GM21576 (cell line): ENCODE data around the gene H2BK1.

ENCODE experiments used
- ATAC-seq: cut with Tn5 transposase; IDR thresholded peaks from one replicate; pipeline ENCODE4 v1.9.1; 2021; ENCODE audit warnings: mild to moderate bottlenecking, moderate library complexity; ENCODE audit not compliant: unreplicated experiment

Gene H2BK1

GRCh38 chr7:151205730-151206129 lies 4.6 kb downstream of the H2BK1 start:
- no peak for ATAC-seq

- no peak for ATAC-seq
Observed at GRCh38 chr7:151204383-151205032, 5.8 kb downstream of the H2BK1 start.

- ATAC-seq: no peak
Observed at GRCh38 chr7:151202836-151203235, 7.5 kb downstream of the H2BK1 start.

- no peak for ATAC-seq
Observed at GRCh38 chr7:151201751-151202150, 8.5 kb downstream of the H2BK1 start.

GRCh38 chr7:151201344-151201743 lies 8.9 kb downstream of the H2BK1 start:
- no peak for ATAC-seq

- no peak for ATAC-seq
Observed at GRCh38 chr7:151198945-151199848, 11.1 kb downstream of the H2BK1 start.

GRCh38 chr7:151197932-151198331 lies 12.4 kb downstream of the H2BK1 start:
- no peak for ATAC-seq

GRCh38 chr7:151195616-151196450 lies 14.5 kb downstream of the H2BK1 start:
- no peak for ATAC-seq

- no peak for ATAC-seq
Observed at GRCh38 chr7:151194188-151194587, 16.1 kb downstream of the H2BK1 start.

GRCh38 chr7:151193203-151193978 lies 16.9 kb downstream of the H2BK1 start:
- no peak for ATAC-seq

GRCh38 chr7:151192002-151192539 lies 18.2 kb downstream of the H2BK1 start:
- no peak for ATAC-seq

GRCh38 chr7:151191544-151191943 lies 18.7 kb downstream of the H2BK1 start:
- ATAC-seq: no peak

GRCh38 chr7:151189038-151189437 lies 21.2 kb downstream of the H2BK1 start:
- ATAC-seq: no peak

- no peak for ATAC-seq
Observed at GRCh38 chr7:151188252-151188542, 22.1 kb downstream of the H2BK1 start.

GRCh38 chr7:151187409-151188251 lies 22.7 kb downstream of the H2BK1 start:
- no peak for ATAC-seq

- no peak for ATAC-seq
Observed at GRCh38 chr7:151186640-151187408, 23.5 kb downstream of the H2BK1 start, which contains the start of gene ASB10. TSS of gene ASB10 (minus strand) at chr7:151187250. CDS start at chr7:151187130, 120 bp downstream.

- no peak for ATAC-seq
Observed at GRCh38 chr7:151185762-151186639, 24.3 kb downstream of the H2BK1 start.

- ATAC-seq: no peak
Observed at GRCh38 chr7:151181011-151181431, 29.3 kb downstream of the H2BK1 start.
